Central memory CD4-positive, alpha-beta T cell (primary cell): ENCODE data around the gene TMEM108.

ENCODE experiments used
- DNase-seq: peaks from one replicate; pipeline ENCODE4 v3.0.0; 2022

TMEM108 gene

GRCh38 chr3:133283958-133284807 is 246.0 kb downstream of the TMEM108 start:
- DNase-seq = no peak

- DNase-seq = no peak
Observed at GRCh38 chr3:133289322-133289721, 251.1 kb downstream of the TMEM108 start.

GRCh38 chr3:133292296-133292695 is 254.1 kb downstream of the TMEM108 start:
- no peak for DNase-seq

GRCh38 chr3:133293397-133294110 is 255.4 kb downstream of the TMEM108 start:
- no peak for DNase-seq

DNA sequence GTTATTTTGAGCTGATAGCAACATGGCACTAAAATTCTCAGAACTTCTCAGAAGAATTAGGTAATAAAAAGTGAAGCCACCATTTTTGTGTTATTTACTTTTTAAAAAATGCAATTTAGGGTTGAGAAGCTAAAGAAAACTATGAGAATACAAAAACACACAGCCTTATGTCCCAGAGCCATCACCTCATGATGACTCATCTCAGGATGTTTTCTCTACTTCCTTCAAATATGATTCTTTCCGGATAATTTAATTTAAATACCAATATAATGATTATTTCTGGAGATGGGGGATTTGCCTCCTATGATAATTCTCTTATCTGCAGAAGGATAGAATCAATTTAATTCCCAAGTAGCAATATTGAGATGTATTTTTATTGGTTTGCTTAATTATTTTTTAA is 256.1 kb downstream of the TMEM108 start:
- DNase-seq = no peak

DNA sequence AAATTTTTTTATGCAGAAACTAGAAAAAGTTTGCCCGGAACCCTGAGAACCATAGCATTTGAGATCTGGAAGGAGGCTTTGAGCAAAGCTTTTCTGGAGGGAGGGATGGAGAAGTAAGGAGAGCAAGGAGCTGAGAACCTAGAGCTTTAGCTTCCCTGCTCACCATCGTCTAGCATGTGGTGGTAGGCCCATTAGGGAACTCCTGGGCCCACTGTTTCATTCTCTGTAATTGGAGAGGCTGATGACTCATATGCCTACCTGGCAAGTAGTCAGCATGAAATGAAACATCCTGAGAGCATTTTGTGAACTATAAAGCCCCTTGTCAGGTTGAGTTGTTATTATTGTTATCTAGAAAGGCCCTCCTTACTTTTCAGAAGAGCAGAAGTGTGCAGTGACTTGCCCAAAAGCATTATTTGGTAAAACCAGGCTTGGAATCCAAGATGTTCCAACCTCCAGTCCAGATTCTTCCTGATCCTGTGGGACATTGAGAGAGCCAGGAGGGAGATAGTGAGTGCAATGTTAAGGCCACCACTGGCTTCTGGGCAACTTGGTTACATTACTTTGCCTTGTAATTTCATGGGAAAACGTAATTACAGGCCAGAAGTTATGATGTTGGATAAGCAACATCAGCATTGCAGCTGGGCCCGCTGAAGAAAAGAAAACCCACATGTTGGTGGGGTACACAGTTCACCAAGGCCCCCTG is 257.2 kb downstream of the TMEM108 start:
- no peak for DNase-seq

- DNase-seq = no peak
Observed at GRCh38 chr3:133295944-133296917, 258.0 kb downstream of the TMEM108 start.

GRCh38 chr3:133296981-133297380 is 258.8 kb downstream of the TMEM108 start:
- DNase-seq = no peak

DNA sequence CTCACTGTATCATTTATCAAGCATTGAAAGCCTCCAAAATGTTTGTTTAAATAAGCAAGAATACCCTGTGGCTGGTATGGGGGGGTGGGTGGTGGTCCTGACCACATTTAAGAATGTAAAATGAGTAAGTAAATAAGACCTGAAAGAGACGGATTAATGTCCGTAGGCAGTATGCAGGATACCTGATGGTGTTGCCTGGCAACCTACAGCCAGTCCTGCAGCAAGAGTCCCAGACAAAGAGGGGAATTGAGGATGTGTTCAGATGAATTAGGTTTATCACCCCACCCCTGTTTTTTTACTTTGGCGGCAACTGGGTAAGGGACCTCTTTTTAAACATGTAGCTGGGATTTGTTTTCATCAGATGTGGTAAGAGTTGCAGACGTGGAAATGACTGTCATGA is 261.9 kb downstream of the TMEM108 start:
- DNase-seq = no peak

DNA sequence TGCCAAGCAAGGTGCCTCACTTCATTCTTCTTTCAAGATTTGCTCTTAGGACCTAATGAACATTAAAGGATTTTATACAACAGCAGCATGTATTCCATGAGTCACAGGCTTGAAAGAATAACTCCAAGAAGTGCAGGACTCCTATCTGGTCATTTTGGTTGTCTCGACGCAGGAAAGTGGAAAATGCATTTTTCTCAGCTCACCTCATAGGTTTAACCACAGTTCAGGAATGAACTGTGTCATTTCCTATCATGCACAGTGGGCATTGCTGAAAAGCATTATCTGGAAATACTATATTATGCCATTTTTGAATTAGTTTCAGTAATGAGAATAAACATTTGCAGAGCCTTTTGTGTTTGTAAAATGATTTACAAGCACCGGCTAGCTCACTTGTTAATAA is 263.0 kb downstream of the TMEM108 start:
- no peak for DNase-seq

DNA sequence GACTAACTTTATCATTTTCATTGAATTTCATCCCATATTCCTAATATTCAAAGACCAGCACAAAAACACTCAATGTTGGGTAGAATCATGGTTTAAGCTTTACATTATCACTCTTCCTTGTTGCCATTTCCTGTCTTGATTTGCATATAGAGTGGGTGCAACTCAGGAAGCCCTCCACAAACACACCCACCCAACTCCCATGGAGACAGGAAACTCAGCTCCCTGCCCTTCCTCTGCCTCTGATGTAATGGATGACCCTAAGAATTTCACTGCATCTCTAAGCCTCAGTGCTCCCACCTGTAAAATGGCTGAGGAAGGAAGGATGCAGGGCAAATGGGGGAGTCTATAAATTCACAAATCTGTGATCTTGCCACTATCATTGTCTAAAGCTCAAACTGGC is 263.5 kb downstream of the TMEM108 start:
- DNase-seq = no peak

- DNase-seq = no peak
Observed at GRCh38 chr3:133303430-133303829, 265.2 kb downstream of the TMEM108 start.

DNA sequence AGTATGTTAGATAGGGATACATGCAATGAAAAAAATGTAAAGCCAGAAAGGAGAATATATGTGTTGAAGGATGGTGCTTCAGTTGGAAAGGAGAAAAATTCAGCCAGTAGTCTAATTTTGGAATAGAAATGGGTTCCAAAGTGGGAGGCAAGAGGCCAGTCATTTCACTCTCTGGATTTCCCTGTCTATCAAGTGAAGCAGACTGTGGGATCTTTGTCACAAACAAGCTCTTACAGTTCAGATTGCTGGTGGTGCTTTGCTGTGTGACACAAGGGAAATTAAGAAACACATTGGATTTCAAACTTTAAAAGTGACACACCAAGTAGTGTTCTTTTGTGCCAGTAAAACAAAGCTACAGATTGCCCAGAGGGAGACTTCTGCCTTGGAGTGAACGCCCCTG is 279.7 kb downstream of the TMEM108 start:
- no peak for DNase-seq

DNA sequence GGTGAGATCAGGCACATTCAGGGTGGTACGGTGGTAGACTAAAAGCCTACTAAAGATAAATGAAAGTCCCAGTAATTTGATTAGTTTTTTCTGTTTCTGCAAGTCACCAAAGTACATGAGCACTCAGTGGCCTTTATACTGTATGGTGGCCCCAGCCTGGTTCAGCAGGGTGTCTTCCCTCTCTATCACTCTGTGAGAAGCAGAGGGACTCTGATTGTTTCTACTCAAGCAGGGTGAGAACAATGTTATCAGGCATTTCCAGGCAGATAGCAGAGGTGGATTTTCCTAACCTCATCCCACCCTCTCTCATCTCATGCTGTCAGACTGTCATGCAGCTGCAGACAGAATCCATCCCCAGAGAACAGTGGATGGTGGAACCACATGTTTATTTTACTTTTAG is 290.2 kb downstream of the TMEM108 start:
- DNase-seq = no peak

DNA sequence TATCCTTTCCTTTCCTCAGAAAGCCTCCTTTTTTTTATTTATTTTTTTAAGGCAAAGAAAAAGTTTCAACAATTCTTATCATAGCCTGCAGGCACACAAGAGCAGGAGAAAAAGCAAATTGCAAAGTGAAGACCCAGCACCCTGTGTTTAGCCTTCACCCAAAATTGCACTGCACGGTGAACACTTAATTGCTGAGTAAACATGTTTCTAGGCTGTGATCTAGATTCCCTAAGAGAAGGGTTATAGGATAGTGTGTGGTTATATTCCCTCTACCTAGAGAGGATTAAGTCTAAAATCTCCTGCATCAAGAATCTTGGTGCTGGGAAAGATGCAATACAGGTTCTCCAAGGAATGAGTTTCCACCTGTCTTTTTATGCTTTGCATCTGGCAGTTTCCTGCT is 291.4 kb downstream of the TMEM108 start:
- DNase-seq = no peak

- no peak for DNase-seq
Observed at GRCh38 chr3:133330065-133330464, 291.9 kb downstream of the TMEM108 start.

DNA sequence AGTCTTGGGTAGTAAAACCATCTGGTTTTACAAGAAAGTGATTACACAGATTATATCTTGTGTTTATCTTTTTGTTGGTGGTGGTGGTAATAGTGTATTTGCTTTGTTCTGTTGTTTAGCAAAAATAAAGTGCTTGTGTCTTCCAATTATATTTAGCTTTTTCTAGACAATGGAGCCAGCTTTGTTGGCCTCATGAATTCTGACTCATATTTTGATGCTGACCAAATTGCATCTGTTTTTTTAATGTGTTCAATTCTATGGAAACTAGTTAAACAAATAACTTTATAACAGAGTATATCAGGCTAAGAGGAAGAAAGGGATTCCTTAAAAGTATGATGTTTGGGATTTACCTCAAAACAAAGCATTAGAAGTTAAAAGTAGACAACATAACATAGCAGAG is 292.3 kb downstream of the TMEM108 start:
- DNase-seq = no peak

DNA sequence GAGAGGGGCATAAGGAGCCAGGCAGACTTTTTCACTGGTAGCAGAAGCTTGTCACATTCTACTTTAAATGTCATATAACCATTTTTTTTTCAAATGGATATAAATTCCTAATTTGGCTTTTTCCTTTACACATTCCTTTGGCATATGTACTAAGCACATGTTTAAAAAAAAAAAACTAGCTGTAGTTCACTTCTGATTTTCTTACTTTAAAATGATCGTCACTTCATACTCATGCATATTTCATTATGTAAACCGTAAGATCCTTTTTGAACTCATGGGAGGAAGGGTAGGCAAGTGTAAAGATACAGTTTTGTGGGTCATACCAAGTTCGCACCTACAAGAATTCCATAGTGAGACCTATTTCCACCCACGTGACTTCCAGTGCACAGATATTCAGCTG is 316.5 kb downstream of the TMEM108 start:
- no peak for DNase-seq

DNA sequence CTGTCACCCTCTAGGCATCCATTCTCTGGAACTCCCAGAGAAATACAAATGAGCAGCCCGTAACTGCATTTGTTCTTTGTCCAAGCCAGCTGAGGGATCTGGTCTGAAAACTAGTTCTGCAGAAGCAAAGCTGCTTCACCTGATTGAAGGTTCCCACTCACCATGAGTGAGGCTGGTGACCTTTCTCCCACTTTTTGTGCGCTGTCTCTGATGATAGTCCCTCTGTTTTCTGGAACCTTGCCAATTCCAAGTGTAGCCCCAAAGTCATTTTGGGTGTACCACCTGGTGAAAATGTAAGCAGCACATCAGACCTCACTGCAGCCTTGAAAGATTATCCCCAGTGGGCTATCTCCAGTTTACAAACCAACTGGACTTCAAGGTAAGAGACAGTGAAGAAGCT is 322.3 kb downstream of the TMEM108 start:
- DNase-seq = no peak

GRCh38 chr3:133361011-133361410 is 322.8 kb downstream of the TMEM108 start:
- DNase-seq = no peak

- no peak for DNase-seq
Observed at GRCh38 chr3:133361435-133361834, 323.2 kb downstream of the TMEM108 start.

- no peak for DNase-seq
Observed at GRCh38 chr3:133362539-133362938, 324.3 kb downstream of the TMEM108 start.
